ENCODE data around the gene C20orf144.
A peak's percentile ranks its signal among the peaks of the same experiment; 100 is the strongest.

The C20orf144 gene

DNA sequence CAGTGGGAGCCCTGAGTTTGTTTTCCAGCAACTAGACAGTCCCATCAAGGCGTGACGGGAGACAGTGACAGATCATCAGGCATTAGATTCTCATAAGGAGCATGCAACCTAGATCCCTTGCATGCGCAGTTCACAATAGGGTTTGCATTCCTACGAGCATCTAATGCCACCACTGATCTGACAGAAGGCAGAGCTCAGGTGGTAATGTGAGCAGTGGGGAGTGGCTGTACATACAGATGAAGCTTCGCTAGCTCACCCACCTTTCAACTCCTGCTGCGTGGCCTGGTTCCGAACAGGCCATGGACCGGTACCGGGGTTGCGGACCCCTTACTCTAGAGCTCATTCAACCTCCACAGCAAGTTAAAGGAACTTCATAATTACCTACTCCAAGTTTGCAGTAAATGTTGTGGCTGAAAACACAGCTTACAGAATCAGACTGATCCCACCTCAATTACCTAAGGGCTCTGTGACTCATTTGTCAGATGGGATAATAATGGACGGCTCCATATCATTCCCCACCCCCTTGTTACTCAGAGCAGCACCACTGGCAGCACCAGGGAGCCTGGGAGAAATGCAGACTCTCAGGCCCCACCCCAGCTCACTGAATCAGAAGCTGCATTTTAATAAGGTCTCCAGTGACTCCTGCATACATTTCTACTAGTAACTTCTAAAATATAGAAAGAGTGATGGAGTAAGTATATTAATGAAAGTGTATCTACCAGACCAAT lies 42.2 kb downstream of the C20orf144 start:
- Histone ChIP-seq H3K4me3 (ENCODE audit: insufficient read depth in 1 of 2, low read depth in 1 of 2, low read length in 2 of 2) (no peak overlapping the region), H3K14ac (ENCODE audit: low read length in 2 of 2) (no peak overlapping the region), H2BK12ac (ENCODE audit: low read length in 2 of 2) (no peak overlapping the region), H3K9ac (ENCODE audit: low read length) (no peak overlapping the region), H2BK120ac (ENCODE audit: low read depth, low read length) (no peak overlapping the region), H4K8ac (ENCODE audit: low read length) (no peak overlapping the region), H3K23ac (ENCODE audit: low read length in 2 of 2) (no peak overlapping the region), H4K91ac (ENCODE audit: low read length) (no peak overlapping the region), H3K79me1 (replicated peaks; ENCODE audit: low read length, poor library complexity, severe bottlenecking) (no peaks in the 10 kb centered on the region), H3K18ac (ENCODE audit: low read depth in 1 of 2, low read length in 2 of 2) (no peak overlapping the region), H2AFZ (ENCODE audit: low read depth, low read length) (no peak overlapping the region), H3K36me3 (ENCODE audit: control insufficient read depth in 1 of 2, insufficient read depth in 2 of 2, low read depth in 1 of 2, low read length in 2 of 2) (peaks cover 0 to 8% of the 10 kb centered on the region in 2 experiments), H2BK5ac (ENCODE audit: low read depth, low read length, poor library complexity, severe bottlenecking) (no peak overlapping the region), H3K4ac (ENCODE audit: low read depth in 1 of 2, low read length in 2 of 2) (no peak overlapping the region), H3K4me2 (ENCODE audit: low read length, poor library complexity, severe bottlenecking) (no peak overlapping the region), H3K4me1 (ENCODE audit: control insufficient read depth, insufficient read depth, low read depth, low read length) (no peaks in the 10 kb centered on the region), H3K9me3 (ENCODE audit: control insufficient read depth, low read length) (no peaks in the 10 kb centered on the region), H2AK5ac (ENCODE audit: low read length, severe bottlenecking) (no peak overlapping the region), H3K27ac (ENCODE audit: low read length, poor library complexity, severe bottlenecking) (no peak overlapping the region), H2BK15ac (ENCODE audit: low read depth, poor library complexity, severe bottlenecking) (no peak overlapping the region), H3K27me3 (ENCODE audit: control insufficient read depth in 1 of 2, insufficient read depth in 1 of 2, low read length in 2 of 2) (no peaks in the 10 kb centered on the region)
- no peak for DNase-seq
- 90% methylated on average over 11 of the region's 11 CpGs for WGBS

DNA sequence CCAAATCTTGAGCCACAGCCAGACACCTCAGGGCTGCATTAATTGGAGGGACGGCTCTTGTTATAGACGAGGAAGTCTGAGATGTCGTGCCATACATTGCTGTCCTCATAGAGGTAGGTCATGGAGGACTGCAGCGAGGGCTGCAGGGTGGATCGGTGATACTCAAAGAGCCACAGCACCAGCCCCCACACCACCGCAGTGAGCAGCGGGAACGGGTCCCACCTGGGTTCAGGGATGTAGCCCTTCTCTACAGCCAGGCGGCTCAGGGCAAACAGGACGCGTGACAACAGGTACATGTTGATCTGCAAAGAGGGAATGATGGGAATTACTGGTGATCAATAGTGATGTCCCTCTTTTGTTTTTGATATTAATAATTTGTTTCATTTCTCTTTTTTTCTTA lies 45.5 kb downstream of the C20orf144 start:
- DNase-seq: no peak
- Histone ChIP-seq H2AK5ac (ENCODE audit: low read length, severe bottlenecking) (no peak overlapping the region), H2AFZ (ENCODE audit: low read depth, low read length) (no peak overlapping the region), H3K9ac (ENCODE audit: low read length) (no peak overlapping the region), H3K4me1 (ENCODE audit: control insufficient read depth, insufficient read depth, low read depth, low read length) (no peaks in the 10 kb centered on the region), H3K36me3 (ENCODE audit: control insufficient read depth in 1 of 2, insufficient read depth in 2 of 2, low read depth in 1 of 2, low read length in 2 of 2) (peaks cover 9 to 28% of the 10 kb centered on the region in 2 experiments), H4K8ac (ENCODE audit: low read length) (no peak overlapping the region), H3K4ac (ENCODE audit: low read depth in 1 of 2, low read length in 2 of 2) (no peak overlapping the region), H3K18ac (ENCODE audit: low read depth in 1 of 2, low read length in 2 of 2) (no peak overlapping the region), H3K23ac (ENCODE audit: low read length in 2 of 2) (no peak overlapping the region), H2BK12ac (ENCODE audit: low read length in 2 of 2) (no peak overlapping the region), H3K4me3 (ENCODE audit: insufficient read depth in 1 of 2, low read depth in 1 of 2, low read length in 2 of 2) (no peak overlapping the region), H2BK15ac (ENCODE audit: low read depth, poor library complexity, severe bottlenecking) (no peak overlapping the region), H4K91ac (ENCODE audit: low read length) (no peak overlapping the region), H3K4me2 (ENCODE audit: low read length, poor library complexity, severe bottlenecking) (no peak overlapping the region), H3K14ac (ENCODE audit: low read length in 2 of 2) (no peak overlapping the region), H3K27ac (ENCODE audit: low read length, poor library complexity, severe bottlenecking) (no peak overlapping the region), H3K9me3 (ENCODE audit: control insufficient read depth, low read length) (no peaks in the 10 kb centered on the region), H3K79me1 (replicated peaks; ENCODE audit: low read length, poor library complexity, severe bottlenecking) (no peaks in the 10 kb centered on the region), H2BK5ac (ENCODE audit: low read depth, low read length, poor library complexity, severe bottlenecking) (no peak overlapping the region), H2BK120ac (ENCODE audit: low read depth, low read length) (no peak overlapping the region), H3K27me3 (ENCODE audit: control insufficient read depth in 1 of 2, insufficient read depth in 1 of 2, low read length in 2 of 2) (no peaks in the 10 kb centered on the region)
- 93% methylated on average over 11 of the region's 11 CpGs for WGBS

DNA sequence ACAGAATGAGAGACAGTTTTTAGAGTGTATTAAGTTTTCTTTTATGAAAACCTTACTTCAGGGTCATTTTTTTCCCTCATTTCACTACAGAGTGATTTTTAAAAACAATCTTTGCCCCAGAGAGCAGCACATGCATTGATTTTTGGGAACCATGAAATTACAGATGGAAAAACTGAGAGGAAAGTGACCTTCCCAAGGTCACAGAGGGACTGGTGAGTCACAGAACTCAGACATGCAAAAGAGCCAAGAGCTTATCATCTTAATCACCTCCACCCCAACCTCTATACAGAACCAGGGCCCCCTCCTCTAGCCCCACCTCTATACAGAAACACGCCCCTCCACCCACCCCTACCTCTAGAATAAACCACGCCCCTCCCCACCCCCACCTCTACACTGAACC lies 47.3 kb downstream of the C20orf144 start:
- Histone ChIP-seq H3K4me2 (ENCODE audit: low read length, poor library complexity, severe bottlenecking) (no peak overlapping the region), H3K4me1 (ENCODE audit: control insufficient read depth, insufficient read depth, low read depth, low read length) (no peaks in the 10 kb centered on the region), H3K27me3 (ENCODE audit: control insufficient read depth in 1 of 2, insufficient read depth in 1 of 2, low read length in 2 of 2) (no peaks in the 10 kb centered on the region), H3K36me3 (ENCODE audit: control insufficient read depth in 1 of 2, insufficient read depth in 2 of 2, low read depth in 1 of 2, low read length in 2 of 2) (peaks cover 14 to 43% of the 10 kb centered on the region in 2 experiments), H3K18ac (ENCODE audit: low read depth in 1 of 2, low read length in 2 of 2) (no peak overlapping the region), H3K14ac (ENCODE audit: low read length in 2 of 2) (no peak overlapping the region), H4K91ac (ENCODE audit: low read length) (no peak overlapping the region), H3K4me3 (ENCODE audit: insufficient read depth in 1 of 2, low read depth in 1 of 2, low read length in 2 of 2) (no peak overlapping the region), H2AFZ (ENCODE audit: low read depth, low read length) (no peak overlapping the region), H2BK12ac (ENCODE audit: low read length in 2 of 2) (no peak overlapping the region), H3K9ac (ENCODE audit: low read length) (peak overlapping the region; percentile 62), H4K8ac (ENCODE audit: low read length) (no peak overlapping the region), H2AK5ac (ENCODE audit: low read length, severe bottlenecking) (no peak overlapping the region), H3K79me1 (replicated peaks; ENCODE audit: low read length, poor library complexity, severe bottlenecking) (no peaks in the 10 kb centered on the region), H2BK15ac (ENCODE audit: low read depth, poor library complexity, severe bottlenecking) (no peak overlapping the region), H2BK120ac (ENCODE audit: low read depth, low read length) (no peak overlapping the region), H3K9me3 (ENCODE audit: control insufficient read depth, low read length) (no peaks in the 10 kb centered on the region), H3K27ac (ENCODE audit: low read length, poor library complexity, severe bottlenecking) (no peak overlapping the region), H3K4ac (ENCODE audit: low read depth in 1 of 2, low read length in 2 of 2) (no peak overlapping the region), H2BK5ac (ENCODE audit: low read depth, low read length, poor library complexity, severe bottlenecking) (no peak overlapping the region), H3K23ac (ENCODE audit: low read length in 2 of 2) (no peak overlapping the region)
- peak; percentile 25 for DNase-seq
- WGBS: 91% methylated on average over 2 of the region's 2 CpGs

DNA sequence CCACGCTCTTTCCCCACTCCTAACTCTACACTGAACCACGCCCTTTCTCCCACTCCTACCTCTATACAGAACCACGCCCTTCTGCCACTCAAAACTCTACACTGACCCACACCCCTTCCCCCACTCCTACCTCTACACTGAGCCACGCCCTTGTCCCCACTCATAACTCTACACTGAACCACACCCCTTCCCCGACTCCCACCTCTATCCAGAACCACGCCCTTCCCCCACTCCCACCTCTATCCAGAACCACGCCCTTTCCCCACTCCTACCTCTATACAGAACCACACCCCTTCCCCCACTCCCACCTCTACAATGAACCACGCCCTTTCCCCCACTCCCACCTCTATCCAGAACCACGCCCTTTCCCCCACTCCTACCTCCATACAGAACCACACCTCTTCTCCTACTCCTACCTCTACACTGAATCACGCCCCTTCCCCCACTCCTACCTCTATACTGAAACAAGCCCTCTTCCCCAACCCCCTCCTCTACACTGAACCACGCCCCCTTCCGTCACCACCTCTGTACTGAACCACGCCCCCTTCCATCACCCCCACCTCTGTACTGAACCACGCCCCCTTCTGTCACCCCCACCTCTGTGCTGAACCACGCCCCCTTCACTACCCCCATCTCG lies 47.9 kb downstream of the C20orf144 start:
- no peak overlapping the region for H3K27ac ChIP-seq (ENCODE audit: low read length, poor library complexity, severe bottlenecking)
- no peaks in the 10 kb centered on the region for H3K9me3 ChIP-seq (ENCODE audit: control insufficient read depth, low read length)
- 74% methylated on average over 14 of the region's 16 CpGs for WGBS
- no peak for DNase-seq
- no peaks in the 10 kb centered on the region for H3K4me1 ChIP-seq (ENCODE audit: control insufficient read depth, insufficient read depth, low read depth, low read length)
- H3K4ac ChIP-seq (ENCODE audit: low read depth in 1 of 2, low read length in 2 of 2): no peak overlapping the region
- H2AK5ac ChIP-seq (ENCODE audit: low read length, severe bottlenecking): no peak overlapping the region
- peaks cover 14 to 48% of the 10 kb centered on the region in 2 experiments for H3K36me3 ChIP-seq (ENCODE audit: control insufficient read depth in 1 of 2, insufficient read depth in 2 of 2, low read depth in 1 of 2, low read length in 2 of 2)
- H2BK120ac ChIP-seq (ENCODE audit: low read depth, low read length): no peak overlapping the region
- no peak overlapping the region for H3K23ac ChIP-seq (ENCODE audit: low read length in 2 of 2)
- H3K4me3 ChIP-seq (ENCODE audit: insufficient read depth in 1 of 2, low read depth in 1 of 2, low read length in 2 of 2): no peak overlapping the region
- H3K27me3 ChIP-seq (ENCODE audit: control insufficient read depth in 1 of 2, insufficient read depth in 1 of 2, low read length in 2 of 2): no peaks in the 10 kb centered on the region
- H3K79me1 ChIP-seq (replicated peaks; ENCODE audit: low read length, poor library complexity, severe bottlenecking): no peaks in the 10 kb centered on the region
- no peak overlapping the region for H4K91ac ChIP-seq (ENCODE audit: low read length)
- no peak overlapping the region for H2BK5ac ChIP-seq (ENCODE audit: low read depth, low read length, poor library complexity, severe bottlenecking)
- no peak overlapping the region for H3K9ac ChIP-seq (ENCODE audit: low read length)
- no peak overlapping the region for H3K18ac ChIP-seq (ENCODE audit: low read depth in 1 of 2, low read length in 2 of 2)
- no peak overlapping the region for H2BK15ac ChIP-seq (ENCODE audit: low read depth, poor library complexity, severe bottlenecking)
- no peak overlapping the region for H3K4me2 ChIP-seq (ENCODE audit: low read length, poor library complexity, severe bottlenecking)
- H2AFZ ChIP-seq (ENCODE audit: low read depth, low read length): no peak overlapping the region
- peak overlapping the region; percentile 42 for H4K8ac ChIP-seq (ENCODE audit: low read length)
- H2BK12ac ChIP-seq (ENCODE audit: low read length in 2 of 2): no peak overlapping the region
- H3K14ac ChIP-seq (ENCODE audit: low read length in 2 of 2): no peak overlapping the region

All from mesenchymal stem cell (in vitro differentiated cells and primary cell).